ENCODE measurements around the gene SPEN.

DNA sequence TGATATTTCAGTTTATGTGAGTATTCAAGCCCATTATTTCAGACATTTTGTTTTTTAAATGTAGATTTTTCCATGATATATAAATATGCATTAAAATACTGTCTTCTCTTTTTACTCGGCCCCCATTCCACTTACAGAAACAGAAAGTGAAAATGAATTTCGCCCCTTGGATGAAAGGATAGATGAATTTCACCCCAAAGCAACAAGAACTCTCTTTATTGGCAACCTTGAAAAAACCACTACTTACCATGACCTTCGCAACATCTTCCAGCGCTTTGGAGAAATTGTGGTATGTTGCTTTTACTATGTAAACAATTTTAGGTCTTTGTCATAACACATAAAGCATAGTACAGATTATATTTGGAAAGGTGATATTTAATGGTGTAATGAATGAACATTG, 68.5 kb downstream of the SPEN start:
- TF ChIP-seq POLR2AphosphoS5 (IDR thresholded peaks at IDR 0.05; ENCODE audit: low read depth, low read length), result no peak
- no peak for TF ChIP-seq TAF1 (IDR thresholded peaks at IDR 0.05; ENCODE audit: borderline replicate concordance, low read depth, low read length)
